Measurements from ENCODE around the gene SPRYD3. TPM values are rescaled to one million over a fixed set of nuclear protein-coding genes. Genes with fewer than 3 reads are reported as not detected.

SPRYD3 gene
- total and polyA plus RNA-seq, 2 experiments from 2014 or later = 4.3 to 5.4 TPM

- Histone ChIP-seq H3F3A (replicated peaks; ENCODE audit: low read depth) (no peaks in the 10 kb centered on the region), H3K9me2 (ENCODE audit: insufficient read depth) (no peaks in the 10 kb centered on the region), H3K36me3 (ENCODE audit: insufficient read depth) (no peaks in the 10 kb centered on the region), H3K27ac (ENCODE audit: low read depth) (no peak overlapping the region), H3K27me3 (ENCODE audit: insufficient read depth) (no peaks in the 10 kb centered on the region), H3K4me3 (no peak overlapping the region), H3K4me2 (no peak overlapping the region), H3K79me2 (replicated peaks; ENCODE audit: insufficient read depth) (no peaks in the 10 kb centered on the region), H3K4me1 (ENCODE audit: insufficient read depth) (peaks cover 20% of the 10 kb centered on the region), H4K20me1 (replicated peaks; ENCODE audit: insufficient read depth) (no peaks in the 10 kb centered on the region), H2AFZ (no peak overlapping the region)
- Mint-ChIP-seq H3K27me3 (ENCODE audit: insufficient read depth, low read depth, poor library complexity) (peaks cover 13% of the 10 kb centered on the region), H3K36me3 (ENCODE audit: low read depth) (peaks cover 3% of the 10 kb centered on the region; the same call in 1 of the 3 replicates), H3K27ac (no peak overlapping the region), H3K4me3 (no peak overlapping the region), H3K4me1 (peaks cover 25% of the 10 kb centered on the region), H3K9me3 (peaks cover 8% of the 10 kb centered on the region; the same call in 2 of the 3 replicates)
- no peak for TF ChIP-seq CTCF (conservative IDR thresholded peaks at IDR 0.05; ENCODE audit: low read depth in 2 of 2)
- no peak for TF ChIP-seq STAT1 (IDR thresholded peaks at IDR 0.05; ENCODE audit: unreplicated experiment)
- no peak for TF ChIP-seq NANOG (IDR thresholded peaks at IDR 0.05; ENCODE audit: borderline replicate concordance)
- TF ChIP-seq JUNB (IDR thresholded peaks at IDR 0.05; ENCODE audit: unreplicated experiment) = no peak
- TF ChIP-seq ZNF462 (CRISPR knock-in tag; IDR thresholded peaks at IDR 0.05) = no peak
- no peak for TF ChIP-seq REST (IDR thresholded peaks at IDR 0.05; ENCODE audit: unreplicated experiment)
- TF ChIP-seq ETS1 (IDR thresholded peaks at IDR 0.05) = no peak
- TF ChIP-seq CREB1 (CRISPR knock-in tag; IDR thresholded peaks at IDR 0.05; ENCODE audit: low read depth) = no peak
- no peak for TF ChIP-seq ZNF331 (CRISPR knock-in tag; IDR thresholded peaks at IDR 0.05; ENCODE audit: low read depth)
- no peak for DNase-seq (ENCODE audit: low spot score)
- ATAC-seq = no peak
Measured at GRCh38 chr12:53105256-53105655, 26.1 kb upstream of the SPRYD3 start.

Measured in GM23338 (cell line).